Vagina (tissue), 2 donors: ENCODE data around the gene AKR1C2.
"Not testable (repeated sequence)": the region's sequence is repeated elsewhere in the genome, so short reads cannot be mapped to it uniquely, and the experiment has no call there.

Experiments used
- POLR2A ChIP-seq, 2 donors: fragments of 450-650 bp; IDR thresholded peaks; one replicate each; pipeline ENCODE4 v1.6.1; 2017; ENCODE audit warnings: antibody characterized with exemption in 2 of 2, mild to moderate bottlenecking in 2 of 2, moderate library complexity in 2 of 2
- POLR2AphosphoS5 ChIP-seq, 2 donors: sonication (generic); formaldehyde crosslinking; IDR thresholded peaks; one replicate each; pipeline ENCODE4 v1.9.0; 2017; ENCODE audit warnings: antibody characterized with exemption in 2 of 2, mild to moderate bottlenecking in 2 of 2, low read depth in 1 of 2; ENCODE audit not compliant: insufficient read depth in 1 of 2

- TF ChIP-seq POLR2AphosphoS5 (IDR thresholded peaks at IDR 0.05; ENCODE audit: insufficient read depth in 1 of 2, low read depth in 1 of 2); POLR2A (IDR thresholded peaks at IDR 0.05): not testable (repeated sequence)
These were observed 60.7 kb downstream of the AKR1C2 start for GRCh38 chr10:4942931-4943330.
